ENCODE data around the gene ACAP3.
"Not testable (repeated sequence)": the region's sequence is repeated elsewhere in the genome, so short reads cannot be mapped to it uniquely, and the experiment has no call there.

ACAP3 gene

DNA sequence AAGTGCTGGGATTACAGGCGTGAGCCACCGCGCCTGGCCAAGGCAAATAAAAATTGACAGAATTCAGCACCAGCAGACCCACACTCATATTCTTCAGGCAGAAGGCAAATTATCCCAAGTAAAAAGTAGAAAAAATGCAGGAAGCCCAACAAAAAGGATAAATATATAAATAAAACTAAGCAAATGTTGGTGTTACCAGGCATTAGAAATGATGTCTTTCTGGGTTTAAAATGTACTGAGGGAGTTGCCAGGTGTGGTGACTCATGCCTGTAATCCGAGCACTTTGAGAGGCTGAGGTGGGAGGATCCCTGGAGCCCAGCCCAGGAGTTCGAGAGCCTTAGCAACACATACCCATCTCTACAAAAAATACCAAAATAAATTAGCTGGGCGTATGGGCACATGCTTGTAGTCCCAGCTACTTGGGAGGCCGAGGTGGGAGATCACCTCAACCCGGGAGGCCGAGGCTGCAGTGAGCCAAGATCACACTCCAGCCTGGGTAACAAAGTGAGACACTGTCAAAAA, 10.5 kb upstream of the ACAP3 start:
- Histone ChIP-seq H3K27ac (no peak overlapping the region), H3K9me3 (no peaks in the 10 kb centered on the region), H3K27me3 (no peaks in the 10 kb centered on the region), H3K4me1 (ENCODE audit: control insufficient read depth in 1 of 2, insufficient read depth in 1 of 2, low read depth in 1 of 2, low read length in 1 of 2) (peaks cover under 1 to 4% of the 10 kb centered on the region in 2 experiments), H3K36me3 (peaks cover 74% of the 10 kb centered on the region), H3K4me3 (ENCODE audit: low read depth in 1 of 2, low read length in 1 of 2) (no peak overlapping the region)
- TF ChIP-seq, protein P1, sequence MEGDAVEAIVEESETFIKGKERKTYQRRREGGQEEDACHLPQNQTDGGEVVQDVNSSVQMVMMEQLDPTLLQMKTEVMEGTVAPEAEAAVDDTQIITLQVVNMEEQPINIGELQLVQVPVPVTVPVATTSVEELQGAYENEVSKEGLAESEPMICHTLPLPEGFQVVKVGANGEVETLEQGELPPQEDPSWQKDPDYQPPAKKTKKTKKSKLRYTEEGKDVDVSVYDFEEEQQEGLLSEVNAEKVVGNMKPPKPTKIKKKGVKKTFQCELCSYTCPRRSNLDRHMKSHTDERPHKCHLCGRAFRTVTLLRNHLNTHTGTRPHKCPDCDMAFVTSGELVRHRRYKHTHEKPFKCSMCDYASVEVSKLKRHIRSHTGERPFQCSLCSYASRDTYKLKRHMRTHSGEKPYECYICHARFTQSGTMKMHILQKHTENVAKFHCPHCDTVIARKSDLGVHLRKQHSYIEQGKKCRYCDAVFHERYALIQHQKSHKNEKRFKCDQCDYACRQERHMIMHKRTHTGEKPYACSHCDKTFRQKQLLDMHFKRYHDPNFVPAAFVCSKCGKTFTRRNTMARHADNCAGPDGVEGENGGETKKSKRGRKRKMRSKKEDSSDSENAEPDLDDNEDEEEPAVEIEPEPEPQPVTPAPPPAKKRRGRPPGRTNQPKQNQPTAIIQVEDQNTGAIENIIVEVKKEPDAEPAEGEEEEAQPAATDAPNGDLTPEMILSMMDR (IDR thresholded peaks at IDR 0.05): no peak

DNA sequence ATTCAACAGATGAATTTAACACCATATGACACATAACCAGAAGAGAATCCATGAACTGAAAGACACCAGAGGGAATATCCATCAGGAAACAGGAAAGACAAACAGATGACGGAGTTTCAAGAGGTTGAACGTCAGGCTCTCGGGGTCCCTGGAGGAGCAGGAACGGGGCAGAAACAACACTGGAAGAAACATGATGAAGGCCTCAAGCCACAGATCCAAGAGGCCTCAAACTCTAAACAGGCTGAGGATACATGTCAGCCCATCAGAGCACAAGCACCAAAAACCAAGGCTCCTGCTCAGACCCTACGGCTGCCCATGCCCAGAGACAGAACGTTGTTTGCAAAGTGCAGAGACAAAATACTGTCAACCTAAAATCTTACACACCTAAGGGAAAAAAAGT, 9.7 kb upstream of the ACAP3 start:
- Histone ChIP-seq H3K4me1 (ENCODE audit: control insufficient read depth in 1 of 2, insufficient read depth in 1 of 2, low read depth in 1 of 2, low read length in 1 of 2) (no peaks in the 10 kb centered on the region), H3K36me3 (peaks cover 81% of the 10 kb centered on the region), H3K27me3 (no peaks in the 10 kb centered on the region), H3K4me3 (ENCODE audit: low read depth in 1 of 2, low read length in 1 of 2) (no peak overlapping the region), H3K27ac (no peak overlapping the region), H3K9me3 (no peaks in the 10 kb centered on the region)
- TF ChIP-seq, protein P1 (IDR thresholded peaks at IDR 0.05): no peak

DNA sequence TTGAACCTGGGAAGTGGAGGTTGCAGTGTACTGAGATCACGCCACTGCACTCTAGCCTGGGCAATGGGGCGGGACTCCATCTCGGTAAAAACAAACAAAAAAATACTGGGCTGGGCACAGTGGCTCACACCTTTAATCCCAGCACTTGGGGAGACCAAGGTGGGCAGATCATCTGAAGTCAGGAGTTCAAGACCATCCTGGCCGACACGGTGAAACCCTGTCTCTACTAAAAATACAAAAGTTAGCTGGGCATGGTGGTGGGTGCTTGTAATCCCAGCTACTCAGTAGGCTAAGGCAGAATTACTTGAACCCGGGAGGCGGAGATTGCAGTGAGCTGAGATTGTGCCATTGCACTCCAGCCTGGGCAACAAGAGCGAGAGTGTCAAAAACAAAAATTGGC, 8.5 kb upstream of the ACAP3 start:
- not testable (repeated sequence) for H3K4me3 ChIP-seq (ENCODE audit: low read depth in 1 of 2, low read length in 1 of 2); H3K27ac ChIP-seq; H3K4me1 ChIP-seq (ENCODE audit: control insufficient read depth in 1 of 2, insufficient read depth in 1 of 2, low read depth in 1 of 2, low read length in 1 of 2); H3K9me3 ChIP-seq; H3K27me3 ChIP-seq
- peaks cover 92% of the 10 kb centered on the region for H3K36me3 ChIP-seq

DNA sequence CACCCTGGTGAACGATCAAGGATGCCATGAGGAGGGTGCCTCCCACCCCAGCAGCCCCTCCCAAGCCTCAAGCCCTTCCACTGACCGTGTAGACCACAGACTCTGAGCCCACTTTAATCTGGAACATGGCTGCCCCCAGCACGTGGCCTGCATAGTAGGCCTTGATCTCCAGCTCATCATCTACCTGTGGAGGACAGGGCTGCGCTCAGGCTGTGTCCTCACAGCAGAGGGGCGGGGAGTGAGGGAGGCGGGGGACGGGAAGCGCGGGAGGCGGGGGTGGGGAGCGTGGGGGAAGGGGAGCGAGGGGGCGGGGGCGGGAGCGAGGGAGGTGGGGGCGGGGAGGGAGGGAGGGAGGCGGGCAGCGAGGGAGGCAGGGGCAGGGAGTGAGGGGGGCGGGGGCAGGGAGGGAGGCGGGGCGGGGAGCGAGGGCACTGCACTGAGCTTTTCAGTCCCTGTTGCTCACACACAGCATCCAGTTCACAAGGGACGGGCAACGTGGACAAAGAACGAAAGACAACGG, 7.8 kb upstream of the ACAP3 start:
- Histone ChIP-seq H3K9me3 (no peaks in the 10 kb centered on the region), H3K4me1 (ENCODE audit: control insufficient read depth in 1 of 2, insufficient read depth in 1 of 2, low read depth in 1 of 2, low read length in 1 of 2) (no peaks in the 10 kb centered on the region), H3K4me3 (ENCODE audit: low read depth in 1 of 2, low read length in 1 of 2) (no peak overlapping the region), H3K27ac (no peak overlapping the region), H3K36me3 (peaks cover 92% of the 10 kb centered on the region), H3K27me3 (no peaks in the 10 kb centered on the region)
- TF ChIP-seq, protein P1 (IDR thresholded peaks at IDR 0.05): no peak

DNA sequence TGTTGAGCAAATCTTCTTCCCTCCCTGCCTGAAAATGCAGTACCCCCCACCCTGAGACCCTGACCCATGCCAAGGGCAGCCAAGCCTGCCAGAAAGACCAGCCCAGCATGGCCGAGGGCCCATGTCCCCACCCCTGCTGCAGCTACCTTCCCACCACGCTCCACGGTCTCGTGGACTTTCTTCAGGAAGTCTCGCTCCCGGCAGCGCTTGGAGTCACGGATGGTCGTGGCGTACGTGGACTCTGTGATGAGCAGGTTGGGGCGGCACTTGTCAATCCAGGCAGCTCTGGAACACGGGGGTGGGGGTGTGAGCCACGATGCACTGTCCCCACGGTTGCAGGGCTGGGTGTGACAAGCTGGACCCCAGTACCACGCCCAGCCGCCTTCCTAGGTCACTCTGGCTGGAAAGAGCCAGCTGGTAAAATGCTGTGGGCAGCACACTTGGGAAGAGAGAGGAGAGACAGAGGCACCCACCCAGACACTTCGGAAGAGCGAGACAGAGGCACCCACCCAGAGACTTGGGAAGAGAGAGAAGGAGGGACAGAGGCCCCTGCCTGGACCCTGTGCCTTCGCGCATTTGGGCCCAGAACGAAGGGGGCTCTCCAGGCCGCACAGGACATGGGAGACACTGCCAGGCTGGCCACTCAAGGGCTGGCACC, 7.1 kb upstream of the ACAP3 start:
- TF ChIP-seq, protein P1 (IDR thresholded peaks at IDR 0.05): no peak
- peaks cover 92% of the 10 kb centered on the region for H3K36me3 ChIP-seq
- no peaks in the 10 kb centered on the region for H3K4me1 ChIP-seq (ENCODE audit: control insufficient read depth in 1 of 2, insufficient read depth in 1 of 2, low read depth in 1 of 2, low read length in 1 of 2)
- H3K27ac ChIP-seq: no peak overlapping the region
- no peaks in the 10 kb centered on the region for H3K9me3 ChIP-seq
- H3K27me3 ChIP-seq: no peaks in the 10 kb centered on the region
- no peak overlapping the region for H3K4me3 ChIP-seq (ENCODE audit: low read depth in 1 of 2, low read length in 1 of 2)

DNA sequence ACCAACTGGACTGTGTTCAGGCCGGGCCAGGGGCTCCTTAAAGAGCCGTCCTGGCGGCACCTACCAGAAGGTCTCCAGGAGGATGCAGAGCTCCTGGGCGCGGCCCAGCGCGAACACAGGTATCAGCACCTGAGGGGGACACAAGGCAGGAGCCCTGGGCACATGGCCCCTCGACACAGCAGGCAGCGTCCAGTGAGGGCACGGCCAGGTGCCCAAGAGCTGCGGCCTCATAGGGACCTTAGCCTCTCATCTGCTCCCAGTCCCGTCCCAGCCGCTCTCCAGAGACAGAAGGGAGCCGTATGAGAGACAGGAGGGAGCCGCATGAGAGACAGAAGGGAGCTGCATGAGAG, 6.5 kb upstream of the ACAP3 start:
- Histone ChIP-seq H3K4me1 (ENCODE audit: control insufficient read depth in 1 of 2, insufficient read depth in 1 of 2, low read depth in 1 of 2, low read length in 1 of 2) (peaks cover 5% of the 10 kb centered on the region in 2 experiments), H3K9me3 (no peaks in the 10 kb centered on the region), H3K27me3 (peaks cover 4% of the 10 kb centered on the region), H3K36me3 (peaks cover 87% of the 10 kb centered on the region), H3K27ac (no peak overlapping the region), H3K4me3 (ENCODE audit: low read depth in 1 of 2, low read length in 1 of 2) (no peak overlapping the region)
- TF ChIP-seq, protein P1 (IDR thresholded peaks at IDR 0.05): no peak
